H9 (cell line): Measurements from ENCODE around the gene PARK7. TPM values are rescaled to one million over a fixed set of nuclear protein-coding genes. Genes with fewer than 3 reads are reported as not detected.

ENCODE experiments used
- DNase-seq: peaks from one replicate; pipeline ENCODE4 v3.0.0-alpha.2; 2017
- H2AFZ ChIP-seq: one replicate; pipeline ENCODE4 v1.6.1; 2013; ENCODE audit warnings: mild to moderate bottlenecking, low read length, control low read depth, moderate library complexity
- H2AK5ac ChIP-seq: 2 replicates; pipeline ENCODE4 v1.6.1; 2013; ENCODE audit warnings: low read length, control low read depth, mixed read lengths; ENCODE audit not compliant: insufficient read length
- H2BK120ac ChIP-seq: one replicate; pipeline ENCODE4 v1.6.1; 2013; ENCODE audit warnings: low read depth, mild to moderate bottlenecking, low read length, control low read depth, inconsistent platforms; ENCODE audit not compliant: poor library complexity, severe bottlenecking
- H2BK12ac ChIP-seq: 2 replicates; pipeline ENCODE4 v1.6.1; 2013; ENCODE audit warnings: low read length, control low read depth, mixed read lengths, low read depth; ENCODE audit not compliant: insufficient read length
- H2BK15ac ChIP-seq: 2 replicates; pipeline ENCODE4 v1.6.1; 2013; ENCODE audit warnings: low read depth, low read length, control low read depth
- H2BK20ac ChIP-seq: one replicate; pipeline ENCODE4 v1.6.1; 2013; ENCODE audit warnings: low read depth, mild to moderate bottlenecking, low read length, control low read depth, inconsistent platforms; ENCODE audit not compliant: poor library complexity, severe bottlenecking
- H2BK5ac ChIP-seq: 2 replicates; pipeline ENCODE4 v1.6.1; 2013; ENCODE audit warnings: low read length, control low read depth, mixed read lengths; ENCODE audit not compliant: insufficient read length
- H3K14ac ChIP-seq: 2 replicates; pipeline ENCODE4 v1.6.1; 2013; ENCODE audit warnings: low read length, control low read depth; ENCODE audit not compliant: insufficient read depth
- H3K18ac ChIP-seq: 2 replicates; pipeline ENCODE4 v1.6.1; 2013; ENCODE audit warnings: low read depth, mild to moderate bottlenecking, mixed read lengths, low read length, control low read depth; ENCODE audit not compliant: insufficient read length
- H3K23ac ChIP-seq: 2 replicates; pipeline ENCODE4 v1.6.1; 2013; ENCODE audit warnings: low read length, control low read depth, mixed read lengths, low read depth; ENCODE audit not compliant: insufficient read length
- H3K23me2 ChIP-seq: 2 replicates; pipeline ENCODE4 v1.6.1; 2013; ENCODE audit warnings: low read depth, mild to moderate bottlenecking, mixed read lengths, low read length, control low read depth; ENCODE audit not compliant: insufficient read length, poor library complexity, severe bottlenecking
- H3K27ac ChIP-seq: 2 replicates; pipeline ENCODE4 v1.5.1; 2013; ENCODE audit warnings: low read length, control low read depth, mixed read lengths, low read depth; ENCODE audit not compliant: insufficient read length
- H3K27me3 ChIP-seq: 2 replicates; pipeline ENCODE4 v1.6.1; 2013; ENCODE audit warnings: low read length, control low read depth, inconsistent platforms; ENCODE audit not compliant: insufficient read depth
- H3K4ac ChIP-seq: 2 replicates; pipeline ENCODE4 v1.6.1; 2013; ENCODE audit warnings: low read depth, mild to moderate bottlenecking, control low read depth, inconsistent platforms, low read length, moderate library complexity
- H3K4me1 ChIP-seq: 2 replicates; pipeline ENCODE4 v1.6.1; 2013; ENCODE audit warnings: low read length, control low read depth, inconsistent platforms; ENCODE audit not compliant: insufficient read depth
- H3K4me2 ChIP-seq: 2 replicates; pipeline ENCODE4 v1.6.1; 2013; ENCODE audit warnings: low read length, control low read depth, mixed read lengths; ENCODE audit not compliant: insufficient read length, insufficient read depth
- H3K56ac ChIP-seq: 2 replicates; pipeline ENCODE4 v1.6.1; 2013; ENCODE audit warnings: low read depth, mild to moderate bottlenecking, mixed read lengths, low read length, control low read depth; ENCODE audit not compliant: insufficient read length
- H3K79me1 ChIP-seq: 2 replicates; pipeline ENCODE4 v1.6.1; 2013; ENCODE audit warnings: low read depth, mild to moderate bottlenecking, moderate library complexity, low read length, control low read depth, inconsistent platforms; ENCODE audit not compliant: insufficient read depth, poor library complexity, severe bottlenecking
- H3K79me2 ChIP-seq: 2 replicates; pipeline ENCODE4 v1.6.1; 2013; ENCODE audit warnings: low read length, control low read depth, inconsistent platforms; ENCODE audit not compliant: insufficient read depth
- H3K9ac ChIP-seq: 2 replicates; pipeline ENCODE4 v1.6.1; 2013; ENCODE audit warnings: low read length, control low read depth, mixed read lengths; ENCODE audit not compliant: insufficient read length; ENCODE audit errors: extremely low read depth
- H3K9me3 ChIP-seq: one replicate; pipeline ENCODE4 v1.6.1; 2013; ENCODE audit warnings: low read depth, low read length, inconsistent platforms; ENCODE audit not compliant: control insufficient read depth
- H3T11ph ChIP-seq: one replicate; pipeline ENCODE4 v1.6.1; 2013; ENCODE audit warnings: mild to moderate bottlenecking, low read length, control low read depth, inconsistent platforms
- H4K20me1 ChIP-seq: one replicate; pipeline ENCODE4 v1.6.1; 2013; ENCODE audit not compliant: control insufficient read depth, insufficient read length, insufficient read depth
- H4K5ac ChIP-seq: 2 replicates; pipeline ENCODE4 v1.6.1; 2013; ENCODE audit warnings: low read depth, mild to moderate bottlenecking, mixed read lengths, low read length, control low read depth; ENCODE audit not compliant: insufficient read length
- H4K8ac ChIP-seq: replicated peaks from 2 replicates; pipeline ENCODE4 v1.6.1; 2013; ENCODE audit warnings: low read length, control low read depth, mixed read lengths, low read depth; ENCODE audit not compliant: insufficient read length
- H4K91ac ChIP-seq: 2 replicates; pipeline ENCODE4 v1.6.1; 2013; ENCODE audit warnings: low read depth, mild to moderate bottlenecking, moderate library complexity, mixed read lengths, low read length, control low read depth; ENCODE audit not compliant: insufficient read length
- H3K27ac Mint-ChIP-seq, 3 experiments: 2 replicates in 2 of 3; 3 replicates in 1 of 3; pipeline ENCODE4 v1.8.0; 2020 to 2021; ENCODE audit warnings: mixed read lengths in 3 of 3, mild to moderate bottlenecking in 1 of 3, moderate library complexity in 1 of 3
- H3K27me3 Mint-ChIP-seq: 2 replicates; pipeline ENCODE4 v1.8.0; 2021; ENCODE audit warnings: low read depth, mild to moderate bottlenecking, moderate library complexity, mixed read lengths
- H3K36me3 Mint-ChIP-seq, 3 experiments: 2 replicates in 2 of 3; 3 replicates in 1 of 3; pipeline ENCODE4 v1.8.0; 2020 to 2021; ENCODE audit warnings: low read depth in 3 of 3, mixed read lengths in 3 of 3; ENCODE audit not compliant: insufficient read depth in 1 of 3
- H3K4me1 Mint-ChIP-seq, 2 experiments: 2 replicates each; pipeline ENCODE4 v1.8.0; 2020; ENCODE audit warnings: mixed read lengths in 2 of 2
- H3K4me3 Mint-ChIP-seq, 2 experiments: 2 replicates in 1 of 2; 3 replicates in 1 of 2; pipeline ENCODE4 v1.8.0; 2020 to 2021; ENCODE audit warnings: mild to moderate bottlenecking in 2 of 2, mixed read lengths in 2 of 2, moderate library complexity in 1 of 2
- H3K9me3 Mint-ChIP-seq, 2 experiments: 2 replicates in 1 of 2; 3 replicates in 1 of 2; pipeline ENCODE4 v1.8.0; 2020; ENCODE audit warnings: mild to moderate bottlenecking in 2 of 2, mixed read lengths in 2 of 2, moderate library complexity in 1 of 2
- CTCF ChIP-seq: fragments of 200-600 bp; sonication (generic); conservative IDR thresholded peaks from 3 replicates; pipeline ENCODE4 v1.8.0; 2021; ENCODE audit warnings: antibody characterized with exemption, mild to moderate bottlenecking
- WGBS: extraction: QIAGEN DNeasy Blood & Tissue Kit; methylation state at CpG from one replicate; pipeline ENCODE4 v1.1.7; 2013; ENCODE audit warnings: missing lambda C conversion rate, low lambda C conversion rate, mixed read lengths; ENCODE audit not compliant: insufficient read length; ENCODE audit errors: extremely low coverage; 5-methylcytosine and 5-hydroxymethylcytosine counted together
- total RNA-seq: library from RNA; stranded (reverse); gene quantifications from 2 replicates; pipeline ENCODE4 v1.2.1, GENCODE V29; 2021

The PARK7 gene
- total RNA-seq, 1 experiment from 2014 or later: 370 TPM

- H3K4me1 ChIP-seq: peaks cover 9% of the 10 kb centered on the region; the same call in 1 of the 2 replicates
- WGBS: no CpG with 5 or more reads among the region's 5 CpGs
Measured at GRCh38 chr1:8017495-8018197, 56.1 kb downstream of the PARK7 start.

More at GRCh38 chr1:8017495-8018197, 56.1 kb downstream of the PARK7 start:
- Histone ChIP-seq H3K18ac (no peak overlapping the region), H3K4me2 (no peak overlapping the region), H4K91ac (no peak overlapping the region), H4K8ac (no peak overlapping the region), H3K9ac (no peak overlapping the region), H3K56ac (no peak overlapping the region), H2AFZ (no peak overlapping the region), H2BK120ac (no peak overlapping the region), H2BK15ac (no peak overlapping the region), H2AK5ac (no peak overlapping the region), H4K20me1 (no peaks in the 10 kb centered on the region), H3K27me3 (no peaks in the 10 kb centered on the region), H2BK20ac (no peak overlapping the region), H3K4ac (no peak overlapping the region), H4K5ac (no peak overlapping the region), H3K27ac (no peak overlapping the region), H3K79me2 (peaks cover 43% of the 10 kb centered on the region; the same call in 1 of the 2 replicates), H3K9me3 (no peaks in the 10 kb centered on the region), H3K79me1 (peaks cover 10% of the 10 kb centered on the region), H3K23me2 (no peaks in the 10 kb centered on the region), H3T11ph (no peak overlapping the region), H2BK12ac (no peak overlapping the region), H3K23ac (no peak overlapping the region), H2BK5ac (no peak overlapping the region), H3K14ac (no peak overlapping the region)
- Mint-ChIP-seq H3K27ac (peak overlapping the region; percentile 3 to 85 (median 63); a peak in 6 of 7 replicates), H3K4me3 (peak overlapping the region in 1 of 2 experiments; percentile 36; a peak in 2 of 5 replicates), H3K9me3 (no peaks in the 10 kb centered on the region), H3K36me3 (peaks cover 20 to 24% (median 22%) of the 10 kb centered on the region in 3 experiments), H3K27me3 (no peaks in the 10 kb centered on the region), H3K4me1 (peaks cover 60 to 75% of the 10 kb centered on the region in 2 experiments)
- DNase-seq: no peak
- TF ChIP-seq CTCF: no peak
